Left kidney (tissue), 2 donors: ENCODE results near the gene SLC39A8. TPM values are rescaled to one million over a fixed set of nuclear protein-coding genes. Genes with fewer than 3 reads are reported as not detected.

Experiments
- DNase-seq: peaks from one replicate; pipeline ENCODE4 v3.0.0-alpha.2; 2013
- polyA plus RNA-seq: library from polyadenylated mRNA; unstranded; fragments of 120-200 nt; gene quantifications from one replicate; pipeline ENCODE4 v1.2.1, GENCODE V29; 2013; ENCODE audit not compliant: insufficient read length

The SLC39A8 gene
- polyA plus RNA-seq, 1 donor: 18.8 TPM

- no peak for DNase-seq
These were observed 110.9 kb downstream of the SLC39A8 start for GRCh38 chr4:102234243-102234838.

- DNase-seq: no peak
These were observed 115.1 kb downstream of the SLC39A8 start for GRCh38 chr4:102230194-102230593.

GRCh38 chr4:102227388-102227787 lies 117.9 kb downstream of the SLC39A8 start:
- no peak for DNase-seq

GRCh38 chr4:102223461-102223860 lies 121.8 kb downstream of the SLC39A8 start:
- DNase-seq: no peak

GRCh38 chr4:102222838-102223409 lies 122.4 kb downstream of the SLC39A8 start:
- no peak for DNase-seq

- DNase-seq: no peak
These were observed 126.2 kb downstream of the SLC39A8 start for GRCh38 chr4:102219129-102219528.

GRCh38 chr4:102218656-102219055 lies 126.6 kb downstream of the SLC39A8 start:
- no peak for DNase-seq

GRCh38 chr4:102217775-102218355 lies 127.4 kb downstream of the SLC39A8 start:
- no peak for DNase-seq

- no peak for DNase-seq
These were observed 127.9 kb downstream of the SLC39A8 start for GRCh38 chr4:102217345-102217744.

GRCh38 chr4:102216666-102217065 lies 128.6 kb downstream of the SLC39A8 start:
- DNase-seq: no peak

GRCh38 chr4:102213031-102213430 lies 132.3 kb downstream of the SLC39A8 start:
- no peak for DNase-seq

Other genes with a start within 250 kb of the SLC39A8 start
- gene NFKB1, start 155.9 kb upstream of the SLC39A8 start, polyA plus RNA-seq: 25.4 TPM